BE2C (cell line): ENCODE data around the gene FAAH.

Experiments
- DNase-seq: peaks from one replicate; pipeline ENCODE4 v3.0.0-alpha.2; 2020
- H3K27me3 ChIP-seq: fragments of 250-450 bp; sonication (Bioruptor Pico); 2 replicates; pipeline ENCODE4 v1.5.1; 2020; ENCODE audit warnings: mild to moderate bottlenecking
- H3K36me3 ChIP-seq: fragments of 250-450 bp; sonication (Bioruptor Pico); 2 replicates; pipeline ENCODE4 v1.5.1; 2020; ENCODE audit warnings: mild to moderate bottlenecking
- H3K4me1 ChIP-seq: fragments of 250-450 bp; sonication (Bioruptor Pico); 2 replicates; pipeline ENCODE4 v1.5.1; 2020
- H3K4me3 ChIP-seq: 2 replicates; pipeline ENCODE4 v1.5.1; 2011; ENCODE audit warnings: low read depth, low read length
- H3K9me3 ChIP-seq: fragments of 250-450 bp; sonication (Bioruptor Pico); 2 replicates; pipeline ENCODE4 v1.5.1; 2020
- CTCF ChIP-seq: IDR thresholded peaks from 2 replicates; pipeline ENCODE4 v1.5.1; 2012; ENCODE audit warnings: mild to moderate bottlenecking, low read depth, low read length

Gene FAAH

GRCh38 chr1:46447499-46448108 lies 53.5 kb downstream of the FAAH start:
- H3K36me3 ChIP-seq: no peaks in the 10 kb centered on the region
- TF ChIP-seq CTCF: no peak
- no peaks in the 10 kb centered on the region for H3K4me1 ChIP-seq
- peaks cover 33% of the 10 kb centered on the region for H3K27me3 ChIP-seq
- H3K9me3 ChIP-seq: no peaks in the 10 kb centered on the region
- DNase-seq: no peak
- no peak overlapping the region for H3K4me3 ChIP-seq

DNA sequence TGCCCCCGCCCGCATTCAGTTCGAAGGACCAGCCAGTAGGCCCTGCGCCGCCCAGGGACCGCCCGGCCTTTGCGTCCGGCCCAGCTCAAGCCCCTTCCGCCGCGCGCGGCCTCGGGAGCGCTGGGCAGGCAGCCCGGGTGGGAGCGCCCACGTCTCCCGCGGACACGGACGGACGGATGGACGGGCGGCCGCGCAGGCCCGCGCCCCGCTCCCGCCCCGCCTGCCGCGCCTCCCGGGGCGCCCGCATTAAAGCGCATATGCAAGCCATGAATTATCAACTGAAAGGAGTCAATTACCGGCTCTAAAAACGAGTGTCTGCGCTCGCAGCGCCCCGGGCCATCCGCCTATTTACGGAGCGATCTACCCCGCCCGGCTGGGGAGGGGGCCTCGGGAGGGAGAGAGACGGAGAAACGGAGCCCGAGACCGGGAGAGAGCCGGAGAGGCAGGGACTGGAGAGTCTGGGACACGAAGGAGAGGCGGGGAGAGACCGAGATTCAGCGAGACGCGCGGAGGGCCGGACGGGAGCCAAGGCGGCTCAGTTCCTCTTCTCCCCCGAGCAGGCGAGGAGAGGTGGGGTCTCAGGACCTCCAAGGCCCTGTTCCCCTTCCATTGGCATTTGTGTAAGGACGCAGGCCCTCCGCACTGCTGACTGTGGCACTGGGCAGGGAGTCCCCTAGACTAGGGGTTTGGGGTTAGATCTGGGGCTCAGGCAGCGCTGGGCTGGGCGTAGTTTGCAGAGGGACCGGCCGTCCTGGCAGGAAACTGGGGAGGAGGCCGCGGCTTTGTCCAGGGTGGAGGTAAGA lies 54.2 kb downstream of the FAAH start:
- no peak for DNase-seq
- H3K27me3 ChIP-seq: peaks cover 33% of the 10 kb centered on the region

DNA sequence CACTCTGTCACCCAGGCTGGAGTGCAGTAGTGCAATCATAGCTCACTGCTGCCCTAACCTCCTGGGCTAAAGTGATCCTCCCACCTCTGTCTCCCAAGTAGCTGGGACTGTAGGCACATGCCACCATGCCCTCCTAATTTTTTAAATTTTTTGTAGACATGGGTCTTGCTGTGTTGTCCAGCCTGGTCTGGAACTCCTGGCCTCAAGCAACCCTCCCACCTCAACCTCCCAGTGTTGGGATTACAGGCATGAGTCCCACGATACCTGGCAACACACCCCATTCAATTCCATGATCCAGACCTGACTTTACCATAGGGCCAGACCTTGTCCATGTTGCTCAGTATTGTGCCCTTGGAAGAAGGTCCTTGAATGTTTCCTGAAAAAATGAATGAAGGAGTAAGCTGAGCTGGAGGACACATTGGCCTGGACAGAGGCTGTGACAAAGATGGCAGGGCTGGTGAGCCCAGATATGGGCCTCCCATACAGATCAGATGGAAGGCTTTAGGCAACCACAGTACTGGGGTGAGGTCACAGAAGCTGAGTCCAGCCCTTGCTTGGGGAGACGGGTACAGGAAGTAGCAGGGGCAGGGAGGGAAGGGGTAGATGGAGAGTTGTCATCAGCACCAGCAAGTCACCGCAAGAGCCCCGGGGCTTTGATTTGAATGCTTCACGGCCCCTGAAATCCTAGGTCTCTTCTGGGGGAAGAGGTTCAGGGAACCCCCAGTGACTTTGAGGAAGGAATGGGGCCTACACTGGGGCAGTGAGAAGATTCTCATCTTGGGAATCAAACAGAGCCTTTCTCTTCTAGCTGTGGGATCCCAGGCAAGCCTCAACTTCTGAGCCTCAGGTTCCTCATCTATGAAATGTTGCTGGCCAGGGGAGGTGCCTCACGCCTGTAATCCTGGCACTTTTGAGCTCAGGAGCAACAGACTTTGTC lies 55.4 kb downstream of the FAAH start:
- H3K36me3 ChIP-seq: no peaks in the 10 kb centered on the region
- no peaks in the 10 kb centered on the region for H3K9me3 ChIP-seq
- H3K4me1 ChIP-seq: no peaks in the 10 kb centered on the region
- no peak for TF ChIP-seq CTCF
- DNase-seq: no peak
- H3K27me3 ChIP-seq: peaks cover 33% of the 10 kb centered on the region
- H3K4me3 ChIP-seq: no peak overlapping the region

More for the DNA sequence above, 54.2 kb downstream of the FAAH start:
- Histone ChIP-seq H3K4me1 (no peaks in the 10 kb centered on the region), H3K4me3 (no peak overlapping the region), H3K9me3 (no peaks in the 10 kb centered on the region), H3K36me3 (no peaks in the 10 kb centered on the region)
- TF ChIP-seq CTCF: no peak

DNA sequence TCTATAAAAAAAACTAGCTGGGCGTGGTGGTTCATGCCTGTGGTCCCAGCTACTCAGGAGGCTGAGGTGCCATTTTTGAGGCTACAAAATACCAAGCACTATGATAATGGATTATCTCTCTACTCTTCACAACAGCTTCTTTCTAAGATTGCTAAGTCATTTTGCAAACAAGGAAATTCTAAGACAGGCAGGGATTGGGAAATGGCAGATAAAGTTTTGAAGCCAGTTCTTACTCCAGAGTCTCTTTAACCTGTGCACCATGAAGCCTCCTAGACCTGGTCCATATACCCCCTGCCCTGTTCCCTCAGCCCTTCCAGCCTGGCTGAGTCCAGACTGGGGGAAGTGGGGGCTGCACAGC lies 56.0 kb downstream of the FAAH start:
- no peaks in the 10 kb centered on the region for H3K9me3 ChIP-seq
- peaks cover 30% of the 10 kb centered on the region for H3K27me3 ChIP-seq
- no peaks in the 10 kb centered on the region for H3K4me1 ChIP-seq
- no peak for DNase-seq
- no peak overlapping the region for H3K4me3 ChIP-seq
- no peak for TF ChIP-seq CTCF
- H3K36me3 ChIP-seq: no peaks in the 10 kb centered on the region

DNA sequence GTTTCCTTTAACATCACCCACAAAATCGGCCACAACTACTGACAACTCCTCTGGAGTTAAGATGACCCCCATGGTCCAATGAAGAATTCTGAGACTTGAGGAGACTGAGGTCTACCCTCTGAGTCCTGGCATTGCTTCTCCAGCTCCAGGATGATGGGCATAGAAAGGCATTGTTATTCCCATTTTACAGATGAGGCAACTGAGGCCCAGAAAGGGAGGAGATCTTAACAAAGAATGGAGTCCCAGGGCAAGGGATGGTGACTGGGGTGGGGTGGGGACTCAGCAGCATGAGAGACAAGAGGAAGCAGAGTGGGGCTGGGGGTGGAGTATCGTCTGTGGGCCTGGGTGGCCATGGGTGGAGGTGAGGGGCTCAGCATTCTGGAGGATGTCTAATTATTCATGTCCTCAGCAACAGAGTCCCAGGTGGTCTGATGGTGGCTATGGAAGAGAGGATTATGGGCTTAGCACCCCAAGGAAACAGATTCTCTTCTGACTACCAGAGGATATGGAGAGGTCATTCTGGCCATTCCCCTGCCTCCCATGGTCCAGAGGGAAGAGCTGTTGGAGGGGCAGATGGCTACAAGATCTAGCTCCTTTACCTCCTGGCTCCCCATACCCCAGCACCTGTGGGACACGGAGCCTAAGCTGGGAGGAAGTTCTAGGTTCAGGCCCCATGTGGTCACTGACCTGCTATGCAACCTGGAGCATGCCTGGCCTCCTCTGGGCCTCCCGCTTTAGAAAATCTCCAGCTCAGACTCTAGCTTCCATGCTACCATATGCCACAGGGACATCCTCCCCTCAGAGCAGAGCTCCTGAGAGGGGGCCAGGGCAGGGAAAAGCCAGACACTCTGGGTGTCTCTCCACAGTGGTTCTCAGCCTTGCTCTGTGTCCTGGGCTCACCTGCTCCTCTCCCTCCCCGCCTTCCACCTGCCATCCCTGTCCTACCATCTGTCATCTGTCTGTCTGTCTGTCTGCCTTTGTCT lies 58.1 kb downstream of the FAAH start:
- Histone ChIP-seq H3K4me1 (no peaks in the 10 kb centered on the region), H3K4me3 (no peak overlapping the region), H3K27me3 (peaks cover 26% of the 10 kb centered on the region), H3K9me3 (no peaks in the 10 kb centered on the region), H3K36me3 (no peaks in the 10 kb centered on the region)
- DNase-seq: no peak
- no peak for TF ChIP-seq CTCF
